Stimulated activated CD4-positive, alpha-beta T cell treated with anti-CD3 and anti-CD28 coated beads, Interleukin-12 subunit alpha, Interleukin-12 subunit beta, amount 100 ng/mL, for 48 hours (primary cell): Measurements from ENCODE around the gene CRACR2B.

Experiments
- DNase-seq, 3 donors: peaks; one replicate each; pipeline ENCODE4 v3.0.0-alpha.2; 2020; ENCODE audit warnings: low read depth in 2 of 3, low spot score in 1 of 3

Gene CRACR2B

GRCh38 chr11:865462-866430, 38.0 kb downstream of the CRACR2B start:
- no peak for DNase-seq

GRCh38 chr11:866481-866880, 38.8 kb downstream of the CRACR2B start:
- DNase-seq = no peak

GRCh38 chr11:867856-868358, 40.2 kb downstream of the CRACR2B start:
- no peak for DNase-seq

- DNase-seq = no peak
Observed at GRCh38 chr11:868394-868793, 40.7 kb downstream of the CRACR2B start.

- DNase-seq = no peak
Observed at GRCh38 chr11:868802-869201, 41.1 kb downstream of the CRACR2B start.

GRCh38 chr11:869399-870126, 41.8 kb downstream of the CRACR2B start:
- no peak for DNase-seq

GRCh38 chr11:870127-870413, 42.4 kb downstream of the CRACR2B start:
- DNase-seq = no peak

- no peak for DNase-seq
Observed at GRCh38 chr11:870418-870817, 42.7 kb downstream of the CRACR2B start.

- no peak for DNase-seq
Observed at GRCh38 chr11:871472-871871, 43.8 kb downstream of the CRACR2B start.

GRCh38 chr11:872799-873198, 45.1 kb downstream of the CRACR2B start:
- no peak for DNase-seq

GRCh38 chr11:873706-874105, 46.0 kb downstream of the CRACR2B start:
- no peak for DNase-seq

- no peak for DNase-seq
Observed at GRCh38 chr11:875203-875602, 47.5 kb downstream of the CRACR2B start.

- DNase-seq = no peak
Observed at GRCh38 chr11:875769-876301, 48.1 kb downstream of the CRACR2B start.

GRCh38 chr11:876545-876944, 48.8 kb downstream of the CRACR2B start:
- DNase-seq = no peak

GRCh38 chr11:877565-877964, 49.8 kb downstream of the CRACR2B start:
- DNase-seq = peak; percentile 11 to 42 (median 32)

- no peak for DNase-seq
Observed at GRCh38 chr11:880447-880846, 52.7 kb downstream of the CRACR2B start.
